ENCODE results near the gene TTLL4. TPM values are rescaled to one million over a fixed set of nuclear protein-coding genes. Genes with fewer than 3 reads are reported as not detected.
A peak's percentile ranks its signal among the peaks of the same experiment; 100 is the strongest.

The TTLL4 gene
- total and polyA plus RNA-seq, 5 donors from 2014 or later: 4.1 to 19.0 (median 4.8) TPM

DNA sequence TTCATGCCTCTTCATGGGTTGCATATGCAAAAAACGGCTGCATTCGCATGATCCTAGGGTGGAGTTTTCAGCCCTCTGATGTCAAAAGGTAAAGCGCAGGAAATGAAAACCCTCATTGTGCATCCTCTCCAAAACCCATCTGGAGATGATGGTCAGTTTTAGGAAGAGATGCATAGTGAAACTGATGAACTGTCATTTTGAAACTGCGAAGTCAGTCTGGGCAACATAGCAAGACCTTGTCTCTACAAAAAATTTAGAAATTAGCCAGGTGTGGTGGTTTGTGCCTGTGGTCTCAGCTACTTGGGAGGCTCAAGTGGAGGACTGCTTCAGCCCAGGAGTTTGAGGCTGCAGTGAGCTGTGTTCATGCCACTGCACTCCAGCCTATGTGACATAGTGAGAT is 2.5 kb upstream of the TTLL4 start:
- Mint-ChIP-seq H3K27ac (no peak overlapping the region), H3K36me3 (peaks cover 2% of the 10 kb centered on the region), H3K9me3 (no peaks in the 10 kb centered on the region), H3K4me3 (no peak overlapping the region), H3K4me1 (peaks cover 5 to 15% (median 7%) of the 10 kb centered on the region in 4 donors), H3K27me3 (peaks cover 7% of the 10 kb centered on the region)
- Histone ChIP-seq H3K9me3 (ENCODE audit: control insufficient read depth in 2 of 2, low read length in 2 of 2) (no peaks in the 10 kb centered on the region), H3K4me3 (ENCODE audit: low read depth, low read length) (no peak overlapping the region), H3K36me3 (ENCODE audit: control insufficient read depth, insufficient read depth, low read length) (no peaks in the 10 kb centered on the region), H3K27me3 (ENCODE audit: control insufficient read depth, insufficient read depth, low read length) (no peaks in the 10 kb centered on the region), H3K4me1 (ENCODE audit: control insufficient read depth, insufficient read depth, low read length, poor library complexity, severe bottlenecking) (peaks cover 14% of the 10 kb centered on the region), H3K27ac (ENCODE audit: insufficient read depth, low read length, poor library complexity, severe bottlenecking) (no peak overlapping the region)
- ATAC-seq (ENCODE audit: low read depth in 2 of 2) (no peak), DNase-seq (peak in 1 of 3 donors; percentile 13)

- Histone ChIP-seq H3K36me3 (ENCODE audit: control insufficient read depth, insufficient read depth, low read length) (no peaks in the 10 kb centered on the region), H3K4me3 (ENCODE audit: low read depth, low read length) (no peak overlapping the region), H3K4me1 (ENCODE audit: control insufficient read depth, insufficient read depth, low read length, poor library complexity, severe bottlenecking) (peaks cover 14% of the 10 kb centered on the region), H3K27me3 (ENCODE audit: control insufficient read depth, insufficient read depth, low read length) (no peaks in the 10 kb centered on the region), H3K9me3 (ENCODE audit: control insufficient read depth in 2 of 2, low read length in 2 of 2) (no peaks in the 10 kb centered on the region), H3K27ac (ENCODE audit: insufficient read depth, low read length, poor library complexity, severe bottlenecking) (no peak overlapping the region)
- H3K4me1 Mint-ChIP-seq: peaks cover 5 to 22% (median 16%) of the 10 kb centered on the region in 4 donors
- no peak for DNase-seq
- H3K36me3 Mint-ChIP-seq: peaks cover 3% of the 10 kb centered on the region
- H3K27ac Mint-ChIP-seq: no peak overlapping the region
- no peaks in the 10 kb centered on the region for H3K9me3 Mint-ChIP-seq
- H3K4me3 Mint-ChIP-seq: peak overlapping the region; percentile 29 to 97 (median 66)
- H3K27me3 Mint-ChIP-seq: no peaks in the 10 kb centered on the region
- ATAC-seq (ENCODE audit: low read depth in 2 of 2): no peak
Measured at GRCh38 chr2:218709908-218710307, 727 bp upstream of the TTLL4 start.

- H3K36me3 ChIP-seq (ENCODE audit: control insufficient read depth, insufficient read depth, low read length): no peaks in the 10 kb centered on the region
- Mint-ChIP-seq H3K27ac (peak overlapping the region; percentile 4 to 83 (median 29)), H3K36me3 (peaks cover 3% of the 10 kb centered on the region), H3K4me1 (peaks cover 5 to 26% (median 16%) of the 10 kb centered on the region in 4 donors), H3K4me3 (peak overlapping the region; percentile 94 to 97 (median 96)), H3K27me3 (no peaks in the 10 kb centered on the region), H3K9me3 (no peaks in the 10 kb centered on the region)
- peaks cover 14% of the 10 kb centered on the region for H3K4me1 ChIP-seq (ENCODE audit: control insufficient read depth, insufficient read depth, low read length, poor library complexity, severe bottlenecking)
- ATAC-seq (ENCODE audit: low read depth in 2 of 2): no peak
- peak in 1 of 3 donors; percentile 4 for DNase-seq
- no peaks in the 10 kb centered on the region for H3K9me3 ChIP-seq (ENCODE audit: control insufficient read depth in 2 of 2, low read length in 2 of 2)
- H3K27me3 ChIP-seq (ENCODE audit: control insufficient read depth, insufficient read depth, low read length): no peaks in the 10 kb centered on the region
- peak overlapping the region; percentile 82 for H3K27ac ChIP-seq (ENCODE audit: insufficient read depth, low read length, poor library complexity, severe bottlenecking)
- peak overlapping the region; percentile 60 for H3K4me3 ChIP-seq (ENCODE audit: low read depth, low read length)
Measured at GRCh38 chr2:218710334-218710686, 325 bp upstream of the TTLL4 start.

- Mint-ChIP-seq H3K9me3 (no peaks in the 10 kb centered on the region), H3K4me3 (peak overlapping the region; percentile 94 to 97 (median 96)), H3K36me3 (peaks cover 7% of the 10 kb centered on the region), H3K27me3 (no peaks in the 10 kb centered on the region), H3K27ac (peak overlapping the region in 2 of 3 donors; percentile 83 to 98), H3K4me1 (peaks cover 5 to 29% (median 16%) of the 10 kb centered on the region in 4 donors)
- H3K4me3 ChIP-seq (ENCODE audit: low read depth, low read length): peak overlapping the region; percentile 88
- peaks cover 2% of the 10 kb centered on the region for H3K36me3 ChIP-seq (ENCODE audit: control insufficient read depth, insufficient read depth, low read length)
- no peak for ATAC-seq (ENCODE audit: low read depth in 2 of 2)
- no peaks in the 10 kb centered on the region for H3K9me3 ChIP-seq (ENCODE audit: control insufficient read depth in 2 of 2, low read length in 2 of 2)
- H3K27me3 ChIP-seq (ENCODE audit: control insufficient read depth, insufficient read depth, low read length): no peaks in the 10 kb centered on the region
- DNase-seq: peak in 1 of 3 donors; percentile 33
- peaks cover 14% of the 10 kb centered on the region for H3K4me1 ChIP-seq (ENCODE audit: control insufficient read depth, insufficient read depth, low read length, poor library complexity, severe bottlenecking)
- peak overlapping the region; percentile 82 for H3K27ac ChIP-seq (ENCODE audit: insufficient read depth, low read length, poor library complexity, severe bottlenecking)
Measured at GRCh38 chr2:218711550-218711929, 905 bp downstream of the TTLL4 start.

GRCh38 chr2:218713922-218714321 is 3.3 kb downstream of the TTLL4 start:
- Histone ChIP-seq H3K27me3 (ENCODE audit: control insufficient read depth, insufficient read depth, low read length) (no peaks in the 10 kb centered on the region), H3K4me3 (ENCODE audit: low read depth, low read length) (no peak overlapping the region), H3K9me3 (ENCODE audit: control insufficient read depth in 2 of 2, low read length in 2 of 2) (no peaks in the 10 kb centered on the region), H3K36me3 (ENCODE audit: control insufficient read depth, insufficient read depth, low read length) (peaks cover 2% of the 10 kb centered on the region), H3K27ac (ENCODE audit: insufficient read depth, low read length, poor library complexity, severe bottlenecking) (no peak overlapping the region), H3K4me1 (ENCODE audit: control insufficient read depth, insufficient read depth, low read length, poor library complexity, severe bottlenecking) (peaks cover 14% of the 10 kb centered on the region)
- no peaks in the 10 kb centered on the region for H3K9me3 Mint-ChIP-seq
- ATAC-seq (ENCODE audit: low read depth in 2 of 2) (no peak), DNase-seq (no peak)
- H3K27me3 Mint-ChIP-seq: no peaks in the 10 kb centered on the region
- peak overlapping the region in 2 of 4 donors; percentile 52 to 58 for H3K4me3 Mint-ChIP-seq
- H3K36me3 Mint-ChIP-seq: peaks cover 12% of the 10 kb centered on the region
- peaks cover 5 to 29% (median 17%) of the 10 kb centered on the region in 4 donors for H3K4me1 Mint-ChIP-seq
- H3K27ac Mint-ChIP-seq: no peak overlapping the region

- Mint-ChIP-seq H3K27me3 (no peaks in the 10 kb centered on the region), H3K4me3 (no peak overlapping the region), H3K36me3 (peaks cover 18% of the 10 kb centered on the region), H3K27ac (no peak overlapping the region), H3K4me1 (peaks cover 11 to 30% (median 23%) of the 10 kb centered on the region in 4 donors), H3K9me3 (no peaks in the 10 kb centered on the region)
- Histone ChIP-seq H3K4me3 (ENCODE audit: low read depth, low read length) (no peak overlapping the region), H3K36me3 (ENCODE audit: control insufficient read depth, insufficient read depth, low read length) (peaks cover 2% of the 10 kb centered on the region), H3K4me1 (ENCODE audit: control insufficient read depth, insufficient read depth, low read length, poor library complexity, severe bottlenecking) (peaks cover 8% of the 10 kb centered on the region), H3K9me3 (ENCODE audit: control insufficient read depth in 2 of 2, low read length in 2 of 2) (no peaks in the 10 kb centered on the region), H3K27ac (ENCODE audit: insufficient read depth, low read length, poor library complexity, severe bottlenecking) (no peak overlapping the region), H3K27me3 (ENCODE audit: control insufficient read depth, insufficient read depth, low read length) (no peaks in the 10 kb centered on the region)
- ATAC-seq (ENCODE audit: low read depth in 2 of 2) (no peak), DNase-seq (no peak)
Measured at GRCh38 chr2:218716070-218716469, 5.4 kb downstream of the TTLL4 start.

DNA sequence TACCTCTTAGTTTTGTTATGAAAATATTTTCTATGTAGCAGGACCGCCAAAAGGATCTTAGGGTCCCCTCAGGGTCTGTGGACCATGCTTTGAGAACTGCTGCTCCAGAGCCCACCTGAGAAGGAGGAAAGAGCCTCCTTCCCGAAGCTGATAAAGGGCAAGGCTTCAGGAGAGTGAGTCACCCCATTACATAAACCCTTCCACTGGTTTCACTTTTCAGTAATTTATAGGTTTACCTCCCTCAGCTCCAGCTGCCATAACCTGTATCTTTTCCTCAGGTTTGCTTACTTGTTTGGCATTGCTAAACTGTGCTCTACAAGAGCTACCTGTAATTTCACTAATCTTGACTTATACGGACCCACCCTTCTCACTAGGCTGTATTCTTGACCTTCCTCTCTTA is 6.6 kb downstream of the TTLL4 start:
- Mint-ChIP-seq H3K27me3 (no peaks in the 10 kb centered on the region), H3K4me1 (peaks cover 6 to 21% (median 18%) of the 10 kb centered on the region in 4 donors), H3K36me3 (peaks cover 18% of the 10 kb centered on the region), H3K4me3 (no peak overlapping the region), H3K9me3 (no peaks in the 10 kb centered on the region), H3K27ac (no peak overlapping the region)
- DNase-seq (no peak), ATAC-seq (ENCODE audit: low read depth in 2 of 2) (no peak)
- peaks cover 2% of the 10 kb centered on the region for H3K36me3 ChIP-seq (ENCODE audit: control insufficient read depth, insufficient read depth, low read length)
- H3K4me3 ChIP-seq (ENCODE audit: low read depth, low read length): no peak overlapping the region
- no peak overlapping the region for H3K27ac ChIP-seq (ENCODE audit: insufficient read depth, low read length, poor library complexity, severe bottlenecking)
- no peaks in the 10 kb centered on the region for H3K9me3 ChIP-seq (ENCODE audit: control insufficient read depth in 2 of 2, low read length in 2 of 2)
- no peaks in the 10 kb centered on the region for H3K4me1 ChIP-seq (ENCODE audit: control insufficient read depth, insufficient read depth, low read length, poor library complexity, severe bottlenecking)
- H3K27me3 ChIP-seq (ENCODE audit: control insufficient read depth, insufficient read depth, low read length): no peaks in the 10 kb centered on the region

DNA sequence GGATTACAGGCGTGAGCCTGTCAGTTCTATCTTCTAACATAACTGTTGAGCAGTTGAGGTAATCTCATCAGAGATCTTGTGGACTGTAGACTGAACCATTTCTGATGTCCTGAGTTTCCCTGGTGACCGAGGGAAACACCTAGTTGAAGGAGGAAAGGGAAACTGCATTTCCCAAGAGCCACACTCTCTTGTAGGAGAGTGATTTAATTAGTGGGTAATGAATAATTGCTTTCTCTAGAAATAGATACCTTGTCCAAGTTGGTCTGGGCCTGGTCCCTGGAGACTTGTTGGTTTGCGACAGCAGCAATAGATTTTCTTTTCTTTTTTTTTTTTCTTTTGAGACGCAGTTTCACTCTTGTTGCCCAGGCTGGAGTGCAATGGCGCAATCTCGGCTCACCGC is 7.4 kb downstream of the TTLL4 start:
- ATAC-seq (ENCODE audit: low read depth in 2 of 2) (no peak), DNase-seq (no peak)
- H3K4me3 Mint-ChIP-seq: no peak overlapping the region
- H3K27ac Mint-ChIP-seq: no peak overlapping the region
- H3K9me3 ChIP-seq (ENCODE audit: control insufficient read depth in 2 of 2, low read length in 2 of 2): no peaks in the 10 kb centered on the region
- no peak overlapping the region for H3K27ac ChIP-seq (ENCODE audit: insufficient read depth, low read length, poor library complexity, severe bottlenecking)
- H3K36me3 Mint-ChIP-seq: peaks cover 18% of the 10 kb centered on the region
- peaks cover 14 to 21% (median 20%) of the 10 kb centered on the region in 4 donors for H3K4me1 Mint-ChIP-seq
- peaks cover 2% of the 10 kb centered on the region for H3K36me3 ChIP-seq (ENCODE audit: control insufficient read depth, insufficient read depth, low read length)
- H3K27me3 Mint-ChIP-seq: no peaks in the 10 kb centered on the region
- H3K27me3 ChIP-seq (ENCODE audit: control insufficient read depth, insufficient read depth, low read length): no peaks in the 10 kb centered on the region
- H3K9me3 Mint-ChIP-seq: peaks cover 0 to 2% (median 0%) of the 10 kb centered on the region in 7 donors
- H3K4me3 ChIP-seq (ENCODE audit: low read depth, low read length): no peak overlapping the region
- no peaks in the 10 kb centered on the region for H3K4me1 ChIP-seq (ENCODE audit: control insufficient read depth, insufficient read depth, low read length, poor library complexity, severe bottlenecking)
